ENCODE measurements around the gene CNTFR.
"Not testable (repeated sequence)": the region's sequence is repeated elsewhere in the genome, so short reads cannot be mapped to it uniquely, and the experiment has no call there.

CNTFR gene, protein sequence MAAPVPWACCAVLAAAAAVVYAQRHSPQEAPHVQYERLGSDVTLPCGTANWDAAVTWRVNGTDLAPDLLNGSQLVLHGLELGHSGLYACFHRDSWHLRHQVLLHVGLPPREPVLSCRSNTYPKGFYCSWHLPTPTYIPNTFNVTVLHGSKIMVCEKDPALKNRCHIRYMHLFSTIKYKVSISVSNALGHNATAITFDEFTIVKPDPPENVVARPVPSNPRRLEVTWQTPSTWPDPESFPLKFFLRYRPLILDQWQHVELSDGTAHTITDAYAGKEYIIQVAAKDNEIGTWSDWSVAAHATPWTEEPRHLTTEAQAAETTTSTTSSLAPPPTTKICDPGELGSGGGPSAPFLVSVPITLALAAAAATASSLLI

DNA sequence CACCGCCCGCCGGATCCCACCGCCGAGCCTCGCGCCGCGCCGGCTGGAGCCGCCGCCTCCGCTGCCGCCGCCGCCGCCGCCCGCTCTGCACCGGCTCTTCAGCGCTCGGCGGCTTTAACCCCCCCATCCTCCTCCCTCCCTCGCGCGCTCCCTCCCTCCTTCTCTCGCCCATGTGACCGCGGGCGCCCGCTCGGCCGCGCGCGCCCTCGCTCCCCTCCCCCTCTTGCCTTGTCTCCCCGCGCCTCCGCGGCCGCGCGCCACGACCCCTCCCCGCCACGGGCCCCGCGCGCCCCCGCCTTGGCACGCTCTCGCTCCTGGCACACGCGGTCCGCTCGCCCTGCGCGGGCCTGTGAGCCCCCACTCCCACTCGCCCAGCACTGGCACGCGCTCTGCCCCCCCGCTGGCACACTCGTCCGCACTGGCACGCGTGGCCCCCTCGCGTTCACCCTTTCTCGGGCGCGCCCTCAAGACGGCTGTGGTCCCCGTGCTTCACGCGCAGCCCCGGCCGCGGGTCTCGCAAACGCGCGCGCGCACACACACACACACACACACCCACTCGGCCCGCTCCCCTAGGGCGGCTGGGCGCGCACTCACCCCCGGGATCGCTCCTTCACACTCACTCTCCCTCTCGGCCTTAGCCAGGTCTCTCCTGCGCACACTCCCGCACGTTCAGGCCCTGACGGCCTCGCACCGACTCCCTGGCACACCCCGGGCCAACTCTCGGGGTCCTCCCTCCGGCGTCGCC lies at the start of gene CNTFR:
Gene CNTFR, minus strand, starts transcription at position 89 of the 745 bp plus-strand sequence. CDS start 20,743 bp downstream, outside the sequence.
- DNase-seq (ENCODE audit: low spot score), result no peak

DNA sequence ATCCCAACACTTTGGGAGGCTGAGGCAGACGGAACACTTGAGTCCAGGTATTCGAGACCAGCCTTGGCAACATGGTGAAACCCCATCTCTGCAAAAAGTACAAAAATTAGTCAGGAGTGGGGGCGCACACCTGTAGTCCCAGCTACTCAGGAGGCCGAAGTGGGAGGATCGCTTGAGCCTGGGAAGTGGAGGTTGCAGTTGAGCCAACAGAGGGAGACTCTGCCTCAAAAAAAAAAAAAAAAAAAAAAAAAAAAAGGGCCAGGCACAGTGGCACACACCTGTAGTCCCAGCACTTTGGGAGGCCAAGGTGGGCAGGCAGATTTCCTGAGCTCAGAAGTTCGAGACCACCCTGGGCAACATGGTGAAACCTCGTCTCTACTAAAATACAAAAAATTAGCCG lies 49.8 kb upstream of the CNTFR start:
- DNase-seq (ENCODE audit: low spot score), result not testable (repeated sequence)

DNA sequence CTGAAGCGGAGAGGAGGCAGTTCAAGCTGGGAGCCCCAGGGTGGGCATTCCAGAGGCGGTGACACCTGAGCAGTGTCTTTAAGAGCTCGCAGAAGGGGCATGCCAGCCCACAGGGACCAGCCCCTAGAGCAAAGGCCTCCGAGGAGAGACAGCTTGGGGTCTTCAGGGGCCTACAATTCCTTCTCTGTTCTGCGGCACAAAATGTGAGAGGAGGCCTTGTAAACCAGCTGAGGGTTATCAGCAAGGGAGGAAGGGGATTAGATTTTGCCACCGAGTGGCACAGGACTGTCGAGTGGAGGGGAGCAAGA lies 48.6 kb upstream of the CNTFR start:
- DNase-seq (ENCODE audit: low spot score), result no peak

DNA sequence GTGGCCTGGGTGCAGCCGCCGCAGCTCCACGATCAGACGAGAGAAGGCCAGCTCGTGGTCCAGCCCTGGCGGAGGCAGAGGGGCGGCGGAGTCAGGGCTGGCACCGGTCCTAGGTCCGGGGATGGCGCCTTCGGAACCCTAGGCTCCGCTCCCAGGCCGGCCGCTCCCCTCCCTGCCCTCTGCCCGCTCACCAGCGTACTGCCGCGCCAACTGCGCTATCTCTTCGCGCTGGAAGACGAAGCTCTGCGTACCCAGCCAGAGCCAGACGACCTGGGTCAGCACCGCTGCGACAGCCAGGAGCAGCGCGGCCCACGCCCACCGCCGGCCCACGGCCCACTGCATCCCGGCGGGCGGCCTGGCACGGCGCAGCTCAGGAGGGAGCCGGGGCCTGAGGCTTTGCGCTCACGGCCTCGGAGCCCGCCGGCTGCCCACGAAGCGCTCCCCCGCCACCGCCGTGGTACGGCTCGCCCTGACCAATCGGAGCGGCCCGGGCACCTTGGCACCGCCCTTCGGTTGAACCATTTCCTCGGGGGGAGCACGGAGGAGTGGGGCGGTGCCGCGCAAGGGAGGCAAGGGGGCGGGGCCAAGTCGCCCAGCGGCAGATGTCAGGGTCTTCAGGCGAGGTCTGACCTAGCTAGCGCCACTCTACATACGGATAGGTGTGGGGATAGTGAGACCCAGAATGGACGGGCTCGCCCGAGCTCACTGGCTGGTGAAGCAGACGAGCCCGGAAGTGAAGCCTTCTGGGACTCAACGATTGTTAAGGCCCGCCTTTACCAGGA lies 48.0 kb upstream of the CNTFR start, which contains the start of gene SIGMAR1:
Gene SIGMAR1, minus strand, starts transcription at position 432 of the 782 bp plus-strand sequence. Its CDS starts 90 bp downstream, at position 342.
- peak; percentile 77 for DNase-seq (ENCODE audit: low spot score)

DNA sequence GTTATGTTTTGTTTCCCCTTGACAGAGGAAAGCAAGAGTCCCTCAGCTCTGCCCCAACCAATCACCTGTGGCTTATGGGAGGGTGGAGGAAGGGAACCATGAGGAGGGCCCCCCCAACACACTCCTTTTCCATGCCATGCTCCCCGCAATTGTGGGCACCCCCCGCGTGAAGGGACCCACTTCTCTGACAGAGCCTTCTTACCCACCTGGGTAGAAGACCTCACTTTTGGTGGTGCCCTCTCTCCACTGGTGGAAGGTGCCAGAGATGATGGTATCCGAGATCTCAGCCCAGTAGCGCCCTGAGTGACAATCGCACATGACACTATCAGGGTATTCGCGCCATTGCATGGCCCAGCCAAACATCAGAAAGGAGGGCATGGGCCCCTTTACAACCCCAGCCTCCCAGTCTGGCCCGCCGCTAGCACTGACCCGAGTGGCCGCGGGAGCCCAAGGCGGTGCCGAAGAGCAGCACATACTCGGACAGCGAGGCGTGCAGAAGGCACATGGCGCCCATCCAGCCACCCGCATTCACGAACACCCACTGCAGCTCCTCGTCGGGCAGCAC lies 47.3 kb upstream of the CNTFR start:
- DNase-seq (ENCODE audit: low spot score), result no peak

DNA sequence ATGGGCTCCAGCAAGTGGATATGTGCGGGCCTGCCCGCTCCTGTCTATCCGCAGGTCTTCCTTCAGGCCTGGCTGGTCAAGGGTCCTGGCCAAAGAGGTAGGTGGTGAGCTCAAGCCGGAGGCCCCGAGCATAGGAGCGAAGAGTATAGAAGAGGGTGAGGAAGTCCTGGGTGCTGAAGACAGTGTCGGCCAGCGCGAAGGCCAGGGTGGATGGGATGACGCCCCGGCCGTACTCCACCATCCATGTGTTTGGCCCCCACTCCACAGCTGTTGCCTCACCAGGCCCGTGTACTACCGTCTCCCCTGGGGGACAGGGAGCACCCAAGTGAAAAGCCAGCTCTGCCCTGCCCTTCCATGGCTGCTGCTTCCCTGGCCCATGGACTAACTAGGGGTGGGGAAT lies 46.0 kb upstream of the CNTFR start:
- DNase-seq (ENCODE audit: low spot score), result no peak

DNA sequence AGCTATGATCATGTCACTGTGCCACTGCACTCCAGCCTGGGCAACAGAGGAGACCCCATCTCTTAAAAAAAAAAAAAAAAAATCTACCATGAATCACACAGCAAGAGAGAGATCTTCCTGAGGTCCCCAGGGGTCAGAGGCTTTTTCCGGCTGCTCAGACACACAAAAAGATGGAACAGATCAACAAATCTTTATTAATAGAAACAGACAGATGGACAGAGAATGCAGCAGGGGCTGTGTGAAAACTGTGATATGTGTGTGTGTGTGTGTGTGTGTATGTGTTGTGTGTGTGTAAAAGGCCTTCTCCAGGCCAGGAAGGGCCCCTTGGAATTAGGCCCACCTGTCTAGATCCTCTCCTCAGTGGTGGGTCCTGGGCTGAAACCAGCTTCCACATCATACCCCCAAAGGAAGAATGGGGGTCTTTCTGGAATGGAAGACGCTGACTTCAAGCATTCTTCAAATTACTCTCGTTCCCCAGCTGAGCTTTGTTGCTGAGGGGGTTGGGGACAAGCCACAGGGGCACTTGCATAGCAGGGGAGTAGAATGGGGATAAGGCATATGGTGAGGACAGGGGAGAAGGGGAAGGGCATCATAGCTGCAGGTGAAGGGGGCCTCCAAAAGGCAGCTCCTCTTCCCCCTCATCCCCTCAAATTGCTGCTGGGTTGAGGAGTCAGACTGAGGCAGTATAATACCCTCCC lies 45.2 kb upstream of the CNTFR start:
- DNase-seq (ENCODE audit: low spot score), result no peak

DNA sequence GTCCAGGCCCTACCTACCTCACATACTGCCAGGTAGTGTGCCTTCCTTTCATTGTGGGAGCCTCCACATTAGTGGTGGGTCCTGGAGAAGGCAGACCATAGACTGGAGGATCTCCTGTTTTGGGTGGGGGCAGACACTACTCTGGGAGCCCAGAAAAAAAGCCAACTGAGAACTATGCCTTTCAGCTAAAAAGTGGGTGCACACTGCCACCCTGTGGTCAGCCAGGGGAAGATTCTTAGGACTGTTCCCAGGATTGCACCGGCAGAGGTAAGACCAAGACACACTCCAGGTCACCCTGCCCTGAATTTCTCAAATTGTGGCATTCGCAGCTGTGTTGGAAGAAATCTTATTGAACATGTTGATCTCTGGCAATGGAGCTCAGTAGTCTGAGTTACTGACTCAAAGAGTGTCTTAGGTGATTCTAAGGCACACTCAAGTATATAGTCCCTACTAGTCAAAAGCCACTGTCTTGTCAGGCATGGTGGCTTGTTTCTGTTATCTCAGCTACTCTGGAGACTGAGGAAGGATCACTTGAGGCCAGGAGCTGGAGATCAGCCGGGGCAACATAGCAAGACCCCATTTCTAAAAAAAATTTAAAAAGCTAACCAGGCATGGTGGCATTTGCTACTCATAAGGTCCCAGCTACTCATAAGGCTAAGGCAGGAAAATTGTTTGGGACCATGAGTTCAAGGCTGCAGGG lies 44.5 kb upstream of the CNTFR start:
- peak; percentile 65 for DNase-seq (ENCODE audit: low spot score)

DNA sequence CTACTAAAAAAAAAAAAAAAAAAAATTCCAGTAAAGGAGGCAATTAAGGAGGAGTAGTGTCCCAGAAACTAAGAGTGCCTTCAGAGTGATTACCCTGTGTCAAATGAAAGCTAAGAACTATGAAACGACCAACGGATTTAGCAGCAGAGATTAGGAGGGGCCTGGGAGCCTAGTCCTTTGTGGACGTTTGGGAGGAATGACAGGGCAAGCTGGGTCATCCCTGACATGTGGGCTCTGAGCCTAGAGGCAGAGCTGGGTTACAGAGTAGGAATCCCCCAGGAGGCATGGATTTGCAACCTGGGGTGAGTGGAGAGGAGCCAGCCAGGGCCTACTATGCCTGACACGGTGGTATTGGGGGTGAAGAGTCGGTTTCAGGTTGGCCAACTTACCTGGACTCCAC lies 43.6 kb upstream of the CNTFR start:
- no peak for DNase-seq (ENCODE audit: low spot score)

DNA sequence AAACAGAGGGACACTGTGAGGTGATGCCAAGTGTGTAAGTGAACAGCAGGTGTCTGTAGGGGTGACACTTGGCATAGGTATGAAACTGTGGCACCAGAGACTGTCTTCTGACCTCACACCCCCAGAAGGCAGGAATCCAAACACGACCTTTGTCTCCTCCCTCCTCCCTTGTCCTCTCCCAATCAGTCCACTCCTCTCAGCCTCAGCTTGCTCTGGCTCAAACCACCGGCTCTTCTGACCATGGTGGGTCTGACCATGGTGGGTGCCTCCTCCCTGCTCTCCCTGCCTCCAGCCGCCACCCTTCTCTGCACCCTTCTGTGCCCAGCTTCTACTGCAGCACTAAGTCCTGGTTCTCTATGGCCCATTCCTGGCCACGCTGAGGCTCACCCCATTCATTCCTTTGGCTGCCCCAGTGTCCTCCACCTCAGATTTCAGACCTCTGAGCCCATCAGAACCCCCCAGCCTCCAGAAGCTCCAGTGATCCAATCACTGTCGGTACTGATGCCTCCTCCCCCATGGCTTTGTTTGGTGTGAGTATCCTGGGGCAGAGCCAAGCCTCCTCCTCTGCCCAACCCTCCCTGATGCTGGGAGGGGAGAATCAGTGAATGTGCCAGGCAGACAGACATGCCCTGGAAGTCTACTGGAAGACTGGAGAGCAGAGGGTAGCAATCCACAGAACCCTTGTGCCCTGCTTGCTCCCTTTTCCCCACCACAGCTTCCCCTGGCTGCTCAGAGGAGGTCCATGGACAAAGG lies 41.1 kb upstream of the CNTFR start:
- no peak for DNase-seq (ENCODE audit: low spot score)

DNA sequence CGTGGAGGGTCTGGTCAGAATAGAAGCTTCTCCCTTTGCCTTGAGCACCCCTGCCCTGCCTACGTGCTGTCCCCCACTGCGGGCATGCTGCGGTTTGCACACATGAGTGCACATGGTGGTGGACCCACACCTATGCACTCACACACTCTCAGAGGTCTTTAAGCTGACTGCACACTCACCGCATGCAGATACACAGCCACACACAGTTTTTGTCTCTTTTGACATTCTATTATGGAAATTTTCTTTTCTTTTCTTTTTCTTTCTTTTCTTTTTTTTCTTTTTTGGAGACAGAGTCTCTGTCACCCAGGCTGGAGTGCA lies 39.9 kb upstream of the CNTFR start:
- DNase-seq (ENCODE audit: low spot score), result no peak

DNA sequence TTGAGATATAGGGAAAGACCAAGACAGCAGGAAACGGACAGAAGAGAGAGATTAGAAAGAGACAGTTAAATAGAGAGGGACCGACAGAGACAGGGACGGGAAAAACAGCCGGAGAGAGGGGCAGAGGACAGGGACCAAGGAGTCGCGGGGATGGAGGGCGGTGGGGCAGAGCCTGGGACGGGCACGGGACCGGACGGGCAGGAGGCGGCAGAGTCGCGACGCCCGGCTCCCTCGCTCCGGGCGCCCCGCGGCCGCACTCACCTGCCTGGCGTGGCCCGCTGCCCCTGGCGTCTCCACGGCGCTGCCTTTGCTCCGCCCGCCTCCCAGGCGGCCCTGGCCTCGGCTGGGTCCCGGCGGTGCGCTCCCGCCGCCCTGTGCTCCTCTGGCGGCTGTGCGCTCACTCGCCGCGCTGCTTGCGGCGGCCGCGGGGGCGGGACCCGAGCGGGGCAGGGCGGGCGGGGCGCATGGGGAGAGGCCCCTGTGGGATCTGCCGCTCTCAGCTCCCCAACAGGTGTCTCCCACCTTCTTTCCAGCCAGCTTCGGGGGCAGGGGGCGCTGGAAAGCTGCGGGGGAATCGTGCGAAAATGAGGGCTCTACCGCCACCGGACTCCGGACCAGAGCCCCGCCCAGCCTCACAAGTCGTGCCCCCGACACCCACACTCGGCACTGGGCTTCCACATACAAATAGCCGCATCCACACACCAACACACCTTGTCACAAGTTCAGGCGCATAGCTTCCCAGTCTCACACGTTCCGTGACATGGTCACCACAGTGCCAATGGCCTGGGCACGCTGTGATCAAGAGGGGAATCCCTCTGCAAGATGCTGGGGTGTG lies 39.3 kb upstream of the CNTFR start, which contains the start of gene ARID3C:
Gene ARID3C, minus strand, starts transcription at position 411 of the 835 bp plus-strand sequence. CDS start 1,052 bp downstream, outside the sequence.
- DNase-seq (ENCODE audit: low spot score), result peak; percentile 57

DNA sequence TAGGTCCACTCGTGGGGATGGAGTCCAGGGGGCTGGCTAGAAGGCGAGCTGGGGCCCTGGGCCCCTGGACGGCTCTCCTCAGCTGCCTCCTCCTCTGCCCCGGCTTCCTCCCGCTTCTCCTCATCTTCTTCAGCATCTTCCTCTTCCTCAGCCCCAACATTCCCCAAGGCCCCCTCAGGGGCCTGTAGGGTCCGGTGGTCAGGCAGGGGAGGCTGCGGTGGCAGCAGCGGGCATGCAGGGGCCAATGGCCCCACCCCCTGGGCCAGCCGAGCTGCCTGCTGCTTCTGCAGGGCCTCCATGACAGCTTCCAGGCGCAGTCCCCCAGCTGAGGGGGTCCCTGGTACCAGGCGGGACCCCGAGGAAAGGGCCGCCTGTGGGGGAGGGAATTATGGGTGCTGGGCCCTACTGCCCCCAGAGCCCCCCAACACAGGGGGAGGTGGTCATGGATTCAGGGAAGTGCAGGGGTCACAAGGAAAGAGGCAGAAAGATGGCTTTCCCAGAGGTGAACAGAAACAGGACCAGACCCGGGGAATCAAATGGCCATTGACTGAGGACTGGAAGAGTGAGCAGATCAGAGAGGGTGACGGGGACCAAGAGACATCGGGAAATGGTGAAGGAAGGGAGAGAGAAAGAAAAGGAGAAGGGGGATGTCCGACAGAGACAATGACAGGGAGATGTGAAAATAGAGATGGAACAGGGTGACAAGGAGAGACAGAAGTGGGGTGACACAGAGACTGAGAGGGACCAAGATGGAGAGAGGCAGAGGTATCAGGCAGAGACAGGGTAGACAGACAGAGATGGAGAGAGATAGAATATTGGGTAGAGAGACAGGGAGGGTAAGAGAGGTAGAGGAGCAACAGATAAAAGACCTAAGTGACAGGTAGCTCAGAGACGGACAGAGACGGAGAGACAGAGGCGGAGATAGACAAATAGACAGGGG lies 38.5 kb upstream of the CNTFR start:
- DNase-seq (ENCODE audit: low spot score), result no peak

DNA sequence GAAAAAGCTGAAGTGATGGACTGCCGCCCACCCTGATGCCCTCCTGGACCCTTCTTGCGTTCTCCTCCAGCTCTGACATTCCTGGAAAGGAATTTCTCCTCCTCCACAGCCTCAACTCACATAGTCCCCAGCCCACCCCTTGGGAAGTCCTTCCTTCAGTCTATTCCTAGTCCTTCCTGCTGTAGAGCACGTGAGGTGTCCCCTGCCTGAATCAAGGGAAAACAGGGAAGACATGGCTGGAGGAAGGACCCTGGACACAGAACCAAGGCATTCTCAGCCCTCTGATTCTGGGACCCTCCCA lies 35.6 kb upstream of the CNTFR start:
- no peak for DNase-seq (ENCODE audit: low spot score)

DNA sequence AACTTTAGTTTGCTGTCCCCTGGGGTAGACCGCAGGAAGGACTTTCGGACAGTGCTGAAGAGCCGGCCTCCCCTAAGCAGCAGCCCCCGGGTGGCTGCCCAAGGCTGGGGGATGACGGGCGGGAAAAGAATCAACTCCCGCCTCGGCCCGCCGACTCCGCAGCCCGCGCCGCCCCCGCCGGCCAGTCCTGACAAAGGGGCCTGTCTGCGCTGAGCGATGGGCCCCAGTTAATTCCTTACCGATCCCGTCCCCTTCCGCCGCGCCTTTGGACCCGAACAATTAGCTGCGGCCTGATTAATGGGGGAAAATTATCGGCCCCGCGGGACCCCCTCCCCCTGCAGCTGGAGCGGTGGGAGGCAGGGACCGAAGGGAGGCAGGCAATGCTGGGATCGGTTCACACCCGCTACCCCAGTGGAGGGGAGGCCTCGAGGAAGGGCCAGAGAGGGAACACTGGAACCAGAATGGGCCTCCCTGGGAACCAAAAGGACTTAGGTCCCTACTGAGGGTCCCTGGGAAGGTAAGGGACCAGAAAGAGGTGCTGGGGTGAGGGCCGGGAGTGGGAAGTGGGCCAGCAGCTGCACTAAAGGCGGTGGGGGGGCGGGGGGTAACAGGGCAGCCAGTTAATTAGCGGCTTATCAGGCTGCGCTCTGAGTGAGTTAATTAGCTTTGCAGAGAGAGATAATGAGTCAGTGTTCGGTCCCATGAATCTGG lies 35.1 kb upstream of the CNTFR start:
- DNase-seq (ENCODE audit: low spot score), result no peak

DNA sequence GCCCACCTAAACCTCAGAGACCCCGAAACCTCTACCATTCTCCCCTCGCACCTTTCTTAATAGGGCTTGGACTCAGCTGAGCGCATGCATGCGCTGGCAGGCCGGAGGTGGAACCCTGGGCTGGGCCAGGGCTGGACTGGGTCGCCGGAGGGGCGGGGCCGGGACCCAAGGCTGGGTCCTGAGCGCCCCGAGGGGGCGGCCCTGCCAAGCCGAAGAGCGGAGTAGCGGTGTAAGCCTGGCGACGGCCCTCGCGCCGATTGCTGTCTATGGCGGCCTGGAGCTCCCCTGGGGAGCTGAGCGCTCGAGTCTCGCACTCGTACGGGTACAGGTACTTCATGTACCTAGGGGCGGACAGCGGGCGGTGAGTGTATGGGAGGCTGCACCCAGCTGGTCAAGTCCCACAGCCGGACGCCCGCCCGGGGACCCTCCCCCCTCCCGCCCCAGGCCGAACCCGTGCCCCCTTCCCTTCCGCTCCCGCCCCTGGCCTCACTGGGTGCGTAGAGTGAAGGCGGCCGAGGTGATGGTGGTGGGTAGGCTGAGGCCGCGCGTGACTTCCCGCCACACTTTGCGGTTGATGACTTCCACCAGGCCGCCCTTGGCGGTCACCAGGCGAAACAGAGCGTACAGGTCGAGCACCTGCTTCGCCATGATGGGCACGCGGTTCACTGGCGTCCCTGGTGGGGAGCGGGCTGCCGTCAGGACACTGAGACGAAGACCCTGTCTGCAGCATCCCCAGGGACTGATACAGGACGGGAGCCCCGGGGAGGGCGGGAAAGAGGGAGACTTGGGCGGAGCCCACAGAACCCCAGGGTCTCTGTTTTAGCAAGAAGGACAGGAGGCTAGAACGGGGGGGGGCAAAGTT lies 34.1 kb upstream of the CNTFR start:
- no peak for DNase-seq (ENCODE audit: low spot score)
